HG03354 (cell line): ENCODE measurements around the gene HOXD9.

Experiments
- ATAC-seq: cut with Tn5 transposase; IDR thresholded peaks from one replicate; pipeline ENCODE4 v1.9.1; 2021; ENCODE audit warnings: mild to moderate bottlenecking; ENCODE audit not compliant: unreplicated experiment, poor library complexity, severe bottlenecking

The HOXD9 gene

DNA sequence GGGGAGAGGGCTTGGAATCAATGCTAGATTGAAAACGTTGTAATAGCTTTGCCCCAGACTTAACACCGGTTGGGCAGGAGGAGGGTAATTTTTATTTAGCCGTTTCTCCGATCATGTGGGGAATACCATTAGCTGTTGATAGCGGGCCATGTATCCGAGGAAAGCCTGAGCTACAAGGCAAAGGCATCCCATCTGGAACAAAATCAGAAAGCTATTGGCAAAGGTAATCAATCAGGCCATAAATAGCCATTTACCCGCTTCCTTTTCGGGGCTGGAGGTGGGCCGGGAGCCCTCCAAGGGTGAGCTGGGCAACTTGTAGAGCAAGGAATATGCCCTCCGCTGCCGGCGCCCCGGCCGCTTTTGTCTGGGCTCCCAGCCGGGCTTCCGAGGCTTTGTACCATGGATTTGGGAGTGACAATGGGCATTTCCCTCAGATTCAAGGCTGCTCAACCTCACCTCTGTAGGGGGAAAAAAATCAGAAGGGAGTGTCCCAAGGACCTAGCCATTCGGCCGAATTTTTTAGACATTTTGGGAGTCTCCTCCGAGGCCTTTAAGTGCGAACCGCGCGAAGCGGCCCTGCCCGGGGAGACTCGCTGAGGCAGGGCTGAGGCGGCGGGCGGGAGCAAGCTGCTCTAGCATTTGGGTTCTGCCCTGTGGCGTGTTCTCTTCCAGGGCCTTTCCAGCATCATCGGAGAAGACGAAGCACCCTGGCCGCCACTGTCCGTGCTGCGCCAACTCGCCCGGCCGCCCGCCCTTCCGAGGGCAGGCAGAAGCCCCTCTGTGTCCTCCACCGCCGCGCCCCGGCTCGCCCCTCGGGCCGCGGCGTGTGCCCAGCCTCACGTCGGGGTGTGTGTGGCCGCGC, 1.1 kb upstream of the HOXD9 start:
- no peak for ATAC-seq

DNA sequence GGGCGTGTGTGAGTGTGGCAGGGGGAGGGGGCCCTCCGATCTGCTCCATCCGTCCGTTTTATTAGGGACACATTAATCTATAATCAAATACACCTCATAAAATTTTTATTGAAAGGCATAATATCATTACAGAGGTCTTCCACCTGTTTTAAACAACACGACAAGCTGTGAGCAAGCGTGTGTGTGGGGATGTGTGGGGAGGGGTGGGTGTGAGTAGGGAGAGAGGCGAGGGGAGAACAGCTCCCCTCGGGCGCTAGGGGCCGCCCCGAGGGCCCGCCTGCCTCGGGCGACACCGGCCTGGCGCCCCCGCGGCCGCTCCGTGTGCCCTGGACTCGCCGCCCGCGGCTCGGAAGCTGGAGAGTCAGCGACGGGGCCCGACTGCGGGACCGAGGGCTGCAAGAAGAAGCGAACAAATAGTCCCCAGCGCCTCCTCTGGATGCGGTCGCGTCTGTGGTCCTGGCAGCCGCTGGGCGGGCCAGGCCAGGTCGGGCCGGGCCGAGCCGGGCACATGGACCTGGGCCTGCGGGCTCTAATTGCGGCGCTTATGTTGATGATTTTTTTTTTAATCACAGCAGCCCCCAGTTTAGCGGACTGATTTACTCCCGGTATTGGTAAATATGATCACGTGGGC, 352 bp upstream of the HOXD9 start:
- ATAC-seq, result no peak

- ATAC-seq, result no peak
Measured at GRCh38 chr2:176123411-176124109, 1.0 kb downstream of the HOXD9 start.

DNA sequence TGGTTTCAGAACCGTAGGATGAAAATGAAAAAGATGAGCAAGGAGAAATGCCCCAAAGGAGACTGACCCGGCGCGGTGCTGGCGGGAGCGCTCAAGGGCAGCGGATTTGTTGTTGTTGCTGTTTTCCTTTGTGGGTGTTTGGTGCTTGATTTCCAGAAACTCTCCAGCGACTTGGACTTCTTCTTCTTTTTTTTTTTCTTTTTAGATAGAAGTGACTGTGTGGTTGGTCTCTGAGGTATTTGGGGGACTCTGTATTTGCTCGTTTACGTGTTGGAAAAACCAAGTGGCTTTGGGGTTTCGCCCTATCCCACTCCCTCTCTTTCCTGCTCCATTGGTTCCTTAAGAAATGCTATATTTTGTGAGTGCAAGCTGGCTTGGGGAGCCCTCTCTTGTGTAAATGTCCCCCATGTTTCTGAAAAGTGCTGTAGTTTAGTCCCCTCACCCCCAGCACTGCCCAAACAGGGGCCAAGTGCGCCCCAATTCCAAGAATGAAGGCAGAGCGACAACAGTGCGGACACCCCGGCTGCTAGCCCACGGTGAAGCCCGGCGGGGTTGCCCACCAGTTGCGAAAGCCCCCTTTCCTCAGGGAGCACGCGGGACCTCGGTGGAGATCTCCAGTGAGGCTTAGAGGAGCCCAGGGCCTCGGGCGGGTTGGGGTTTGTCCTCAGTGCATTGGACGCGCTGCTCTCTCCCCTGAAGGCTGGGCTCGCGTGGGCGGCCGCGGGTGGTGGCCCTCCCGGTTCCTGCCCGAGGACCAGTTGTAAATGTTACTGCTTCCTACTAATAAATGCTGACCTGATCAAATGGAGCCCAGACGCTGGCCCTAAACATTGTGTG, 1.8 kb downstream of the HOXD9 start:
- no peak for ATAC-seq

GRCh38 chr2:176124947-176125771, 2.6 kb downstream of the HOXD9 start:
- ATAC-seq, result no peak

- ATAC-seq, result no peak
Measured at GRCh38 chr2:176125772-176126054, 3.2 kb downstream of the HOXD9 start.

DNA sequence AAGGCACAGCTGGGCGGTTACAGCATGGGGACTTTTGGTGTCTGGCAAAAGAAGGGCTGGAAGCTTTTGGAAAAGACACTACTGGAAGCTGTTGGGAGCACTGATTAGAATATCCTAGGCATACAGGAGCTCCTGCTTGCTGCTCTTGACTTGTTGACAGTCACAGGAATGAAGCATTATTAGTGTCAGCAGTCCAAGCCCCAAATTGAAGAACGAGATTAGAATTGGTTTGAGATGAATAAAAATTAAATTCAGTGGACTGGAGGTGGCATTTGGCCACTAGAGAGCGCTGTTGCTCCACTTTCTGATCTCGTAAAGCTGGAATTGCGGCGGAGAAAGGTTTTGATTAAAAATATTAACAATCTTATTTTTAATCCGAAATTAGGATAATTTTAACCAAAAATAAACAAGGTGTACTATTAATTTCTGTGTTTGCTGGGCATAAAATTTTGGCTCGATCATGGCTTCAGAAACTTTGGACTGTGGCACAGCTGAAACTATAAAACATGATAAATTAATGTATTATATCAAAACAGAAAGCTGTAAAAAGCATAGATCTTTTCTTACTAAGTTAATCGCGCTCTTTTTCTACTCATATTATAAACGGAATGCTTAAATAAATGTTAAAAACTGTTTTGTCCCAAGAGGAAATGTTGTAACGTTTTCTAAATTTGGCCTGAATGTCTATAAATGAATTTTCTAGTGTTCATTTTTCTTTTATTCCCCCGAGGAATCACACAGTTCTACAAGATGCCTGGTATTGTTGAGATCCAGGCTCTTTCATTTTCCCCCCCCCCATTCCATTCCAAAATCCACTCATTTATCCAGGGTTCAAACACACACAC, 4.6 kb downstream of the HOXD9 start:
- ATAC-seq, result no peak

- no peak for ATAC-seq
Measured at GRCh38 chr2:176127774-176128072, 5.2 kb downstream of the HOXD9 start.

DNA sequence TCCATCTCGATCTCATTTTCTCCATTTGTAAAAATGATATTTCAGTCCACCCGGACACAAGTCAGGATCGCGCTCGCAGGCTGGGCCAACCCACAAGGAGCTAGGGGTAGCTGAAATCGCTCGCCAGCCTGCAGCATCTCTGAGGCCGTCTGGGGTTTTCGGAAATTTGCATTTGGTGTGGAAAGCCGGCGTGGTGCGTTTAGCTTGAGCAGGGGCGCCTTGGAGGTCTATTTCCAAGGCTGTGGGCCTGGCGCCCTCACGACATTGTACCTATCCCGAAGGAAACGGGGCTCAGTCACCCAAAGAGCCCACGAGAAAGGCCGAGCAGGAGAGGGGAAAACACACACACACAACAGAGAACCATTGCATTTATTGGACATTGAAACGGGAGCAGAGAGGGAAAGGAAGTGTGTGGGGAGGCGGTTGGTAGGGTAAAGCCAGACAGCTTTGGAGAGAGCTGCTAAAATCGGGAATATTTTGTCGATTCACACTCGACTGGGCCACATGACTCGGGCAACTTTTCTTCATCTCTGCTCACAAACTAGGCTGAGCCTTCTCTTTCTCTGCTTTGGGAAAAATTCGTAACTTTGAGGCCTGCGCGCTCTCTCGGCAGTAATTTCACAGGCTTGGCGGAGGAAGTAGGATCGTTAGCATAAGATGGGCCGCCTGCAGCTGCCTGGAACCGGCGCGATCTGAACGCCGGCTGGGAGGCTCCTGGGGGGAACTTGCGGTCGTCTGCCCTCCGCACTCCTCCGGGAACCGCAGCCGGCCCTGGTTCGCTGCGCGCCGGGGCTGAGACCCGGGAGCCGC, 5.9 kb downstream of the HOXD9 start:
- no peak for ATAC-seq

- ATAC-seq, result no peak
Measured at GRCh38 chr2:176128982-176129796, 6.7 kb downstream of the HOXD9 start, which contains the start of gene HOXD8. HOXD8 (plus strand) TSS chr2:176129705; CDS start chr2:176130367, 662 bp downstream.

- no peak for ATAC-seq
Measured at GRCh38 chr2:176129813-176130146, 7.3 kb downstream of the HOXD9 start.

DNA sequence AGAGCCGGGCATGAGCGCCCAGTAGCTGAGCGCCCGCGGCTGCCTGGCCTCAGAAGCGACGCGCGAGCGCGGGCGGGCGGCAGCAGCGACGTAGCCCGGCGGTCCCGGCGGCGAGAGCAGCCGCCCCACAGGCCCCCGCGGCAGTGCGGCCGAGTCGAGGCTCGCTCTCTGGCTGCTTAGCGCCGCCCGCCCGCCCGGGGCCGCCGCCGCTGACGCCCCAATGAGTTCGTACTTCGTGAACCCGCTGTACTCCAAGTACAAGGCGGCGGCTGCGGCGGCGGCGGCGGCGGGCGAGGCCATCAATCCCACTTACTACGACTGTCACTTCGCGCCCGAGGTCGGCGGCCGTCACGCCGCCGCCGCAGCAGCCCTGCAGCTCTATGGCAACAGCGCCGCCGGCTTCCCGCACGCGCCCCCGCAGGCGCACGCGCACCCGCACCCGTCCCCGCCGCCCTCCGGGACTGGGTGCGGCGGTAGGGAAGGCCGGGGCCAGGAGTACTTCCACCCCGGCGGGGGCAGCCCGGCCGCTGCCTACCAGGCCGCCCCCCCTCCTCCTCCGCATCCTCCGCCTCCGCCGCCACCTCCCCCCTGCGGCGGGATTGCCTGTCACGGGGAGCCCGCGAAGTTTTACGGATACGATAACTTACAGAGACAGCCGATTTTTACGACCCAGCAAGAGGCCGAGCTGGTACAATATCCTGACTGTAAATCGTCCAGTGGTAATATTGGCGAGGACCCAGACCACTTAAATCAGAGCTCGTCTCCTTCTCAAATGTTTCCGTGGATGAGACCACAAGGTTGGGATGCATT, 7.8 kb downstream of the HOXD9 start:
- no peak for ATAC-seq

DNA sequence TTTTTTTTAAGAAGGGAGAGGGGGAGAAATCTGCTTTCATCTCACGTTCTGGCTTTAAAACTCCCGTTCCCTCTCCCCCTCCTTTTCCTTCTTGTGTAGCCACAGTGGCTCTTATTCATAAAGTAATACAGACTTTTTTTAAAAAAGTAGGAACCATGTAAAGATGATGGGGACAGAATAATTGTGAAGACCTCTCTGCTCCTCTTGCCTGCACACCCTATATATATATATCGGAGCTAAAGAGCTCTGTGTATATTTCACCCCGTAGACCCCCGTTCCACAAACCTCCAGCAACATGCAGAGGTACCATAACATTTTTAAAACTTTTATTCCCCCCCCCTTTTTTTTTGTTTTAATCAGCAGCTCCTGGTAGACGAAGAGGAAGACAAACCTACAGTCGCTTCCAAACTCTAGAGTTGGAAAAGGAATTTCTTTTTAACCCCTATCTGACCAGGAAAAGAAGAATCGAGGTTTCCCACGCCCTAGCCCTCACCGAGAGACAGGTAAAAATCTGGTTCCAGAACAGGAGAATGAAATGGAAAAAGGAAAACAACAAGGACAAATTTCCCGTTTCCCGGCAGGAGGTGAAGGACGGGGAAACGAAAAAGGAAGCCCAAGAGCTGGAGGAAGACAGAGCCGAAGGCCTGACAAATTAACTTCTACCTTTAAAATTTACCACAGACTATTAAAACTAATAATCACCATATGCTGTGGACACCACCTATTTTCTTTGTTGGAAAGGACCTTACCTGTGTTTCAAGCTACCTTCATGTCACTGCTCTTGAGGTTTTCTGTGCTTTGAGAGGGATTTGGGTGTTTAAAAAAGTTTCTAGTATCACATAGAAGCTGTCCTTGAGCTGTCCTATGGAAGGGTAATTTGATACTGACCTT, 8.7 kb downstream of the HOXD9 start:
- ATAC-seq, result no peak

- ATAC-seq, result no peak
Measured at GRCh38 chr2:176131848-176132158, 9.3 kb downstream of the HOXD9 start.
